ENCODE measurements around the gene UCK1. TPM values are rescaled to one million over a fixed set of nuclear protein-coding genes. Genes with fewer than 3 reads are reported as not detected.

UCK1 gene
- total and polyA plus RNA-seq, 2 of the 13 experiments (the other 11 are each of a cell fraction or from before 2014, with no cell fraction given): 11.0 to 24.1 TPM

GRCh38 chr9:131530546-131530919 lies 530 bp downstream of the UCK1 start (continued):
- TF ChIP-seq ONECUT2 (CRISPR knock-in tag; IDR thresholded peaks at IDR 0.05) (no peak), ZNF10 (CRISPR knock-in tag; IDR thresholded peaks at IDR 0.05; ENCODE audit: borderline replicate concordance, low read depth) (no peak), ZNF382 (CRISPR knock-in tag; IDR thresholded peaks at IDR 0.05; ENCODE audit: borderline replicate concordance) (no peak), GATA4 (IDR thresholded peaks at IDR 0.05; ENCODE audit: borderline replicate concordance, low read depth) (no peak), NCOA2 (CRISPR knock-in tag; IDR thresholded peaks at IDR 0.05) (no peak), PAXIP1 (CRISPR knock-in tag; conservative IDR thresholded peaks at IDR 0.05) (no peak; the same call in 1 of the 2 replicates), CEBPG (CRISPR knock-in tag; IDR thresholded peaks at IDR 0.05) (no peak), RAD21 (CRISPR knock-in tag; IDR thresholded peaks at IDR 0.05) (no peak), TP53 (CRISPR knock-in tag; conservative IDR thresholded peaks at IDR 0.05) (no peak), KDM3A (CRISPR knock-in tag; IDR thresholded peaks at IDR 0.05; ENCODE audit: low read depth) (no peak), ADNP (CRISPR knock-in tag; IDR thresholded peaks at IDR 0.05) (no peak), ZNF841 (CRISPR knock-in tag; IDR thresholded peaks at IDR 0.05; ENCODE audit: borderline replicate concordance) (no peak), TBL1XR1 (IDR thresholded peaks at IDR 0.05; ENCODE audit: borderline replicate concordance, low read length, partially characterized antibody) (no peak), RAD51 (IDR thresholded peaks at IDR 0.05; ENCODE audit: borderline replicate concordance) (no peak), HOXD1 (CRISPR knock-in tag; IDR thresholded peaks at IDR 0.05) (no peak), KAT7 (CRISPR knock-in tag; IDR thresholded peaks at IDR 0.05; ENCODE audit: borderline replicate concordance) (no peak), TMF1 (CRISPR knock-in tag; IDR thresholded peaks at IDR 0.05; ENCODE audit: low read depth) (no peak), TRIM24 (CRISPR knock-in tag; IDR thresholded peaks at IDR 0.05) (no peak), IRX3 (CRISPR knock-in tag; IDR thresholded peaks at IDR 0.05; ENCODE audit: borderline replicate concordance, low read depth) (no peak), SMAD3 (CRISPR knock-in tag; IDR thresholded peaks at IDR 0.05) (no peak), REPIN1 (CRISPR knock-in tag; IDR thresholded peaks at IDR 0.05; ENCODE audit: borderline replicate concordance, low read depth) (no peak), ZKSCAN5 (CRISPR knock-in tag; IDR thresholded peaks at IDR 0.05) (no peak), BHLHE40 (IDR thresholded peaks at IDR 0.05; ENCODE audit: low read length) (no peak)
- TF ChIP-seq, protein P1, sequence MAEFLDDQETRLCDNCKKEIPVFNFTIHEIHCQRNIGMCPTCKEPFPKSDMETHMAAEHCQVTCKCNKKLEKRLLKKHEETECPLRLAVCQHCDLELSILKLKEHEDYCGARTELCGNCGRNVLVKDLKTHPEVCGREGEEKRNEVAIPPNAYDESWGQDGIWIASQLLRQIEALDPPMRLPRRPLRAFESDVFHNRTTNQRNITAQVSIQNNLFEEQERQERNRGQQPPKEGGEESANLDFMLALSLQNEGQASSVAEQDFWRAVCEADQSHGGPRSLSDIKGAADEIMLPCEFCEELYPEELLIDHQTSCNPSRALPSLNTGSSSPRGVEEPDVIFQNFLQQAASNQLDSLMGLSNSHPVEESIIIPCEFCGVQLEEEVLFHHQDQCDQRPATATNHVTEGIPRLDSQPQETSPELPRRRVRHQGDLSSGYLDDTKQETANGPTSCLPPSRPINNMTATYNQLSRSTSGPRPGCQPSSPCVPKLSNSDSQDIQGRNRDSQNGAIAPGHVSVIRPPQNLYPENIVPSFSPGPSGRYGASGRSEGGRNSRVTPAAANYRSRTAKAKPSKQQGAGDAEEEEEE (CRISPR knock-in tag; IDR thresholded peaks at IDR 0.05; ENCODE audit: borderline replicate concordance): no peak
- TF ChIP-seq, protein P2, sequence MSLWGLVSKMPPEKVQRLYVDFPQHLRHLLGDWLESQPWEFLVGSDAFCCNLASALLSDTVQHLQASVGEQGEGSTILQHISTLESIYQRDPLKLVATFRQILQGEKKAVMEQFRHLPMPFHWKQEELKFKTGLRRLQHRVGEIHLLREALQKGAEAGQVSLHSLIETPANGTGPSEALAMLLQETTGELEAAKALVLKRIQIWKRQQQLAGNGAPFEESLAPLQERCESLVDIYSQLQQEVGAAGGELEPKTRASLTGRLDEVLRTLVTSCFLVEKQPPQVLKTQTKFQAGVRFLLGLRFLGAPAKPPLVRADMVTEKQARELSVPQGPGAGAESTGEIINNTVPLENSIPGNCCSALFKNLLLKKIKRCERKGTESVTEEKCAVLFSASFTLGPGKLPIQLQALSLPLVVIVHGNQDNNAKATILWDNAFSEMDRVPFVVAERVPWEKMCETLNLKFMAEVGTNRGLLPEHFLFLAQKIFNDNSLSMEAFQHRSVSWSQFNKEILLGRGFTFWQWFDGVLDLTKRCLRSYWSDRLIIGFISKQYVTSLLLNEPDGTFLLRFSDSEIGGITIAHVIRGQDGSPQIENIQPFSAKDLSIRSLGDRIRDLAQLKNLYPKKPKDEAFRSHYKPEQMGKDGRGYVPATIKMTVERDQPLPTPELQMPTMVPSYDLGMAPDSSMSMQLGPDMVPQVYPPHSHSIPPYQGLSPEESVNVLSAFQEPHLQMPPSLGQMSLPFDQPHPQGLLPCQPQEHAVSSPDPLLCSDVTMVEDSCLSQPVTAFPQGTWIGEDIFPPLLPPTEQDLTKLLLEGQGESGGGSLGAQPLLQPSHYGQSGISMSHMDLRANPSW (CRISPR knock-in tag; IDR thresholded peaks at IDR 0.05; ENCODE audit: borderline replicate concordance): no peak

Data from HepG2 (cell line).